Muscle of back (tissue), 11 donors: ENCODE results near the gene BSG. TPM values are rescaled to one million over a fixed set of nuclear protein-coding genes. Genes with fewer than 3 reads are reported as not detected.

Experiments
- DNase-seq, 3 donors: peaks; one replicate each; pipeline versions ENCODE4 v3.0.0 to v3.0.0-alpha.2; 2013
- polyA plus RNA-seq, 10 donors: library from polyadenylated mRNA; unstranded; fragments of 120-200 nt; gene quantifications; one replicate each; pipeline ENCODE4 v1.2.1, GENCODE V29; 2013; ENCODE audit not compliant: insufficient read length in 10 of 10

BSG gene
- polyA plus RNA-seq, 10 donors: 146 to 281 (median 195) TPM

- peak in 1 of 3 donors; percentile 0 for DNase-seq
Measured at GRCh38 chr19:538641-539428, 33.6 kb upstream of the BSG start.

- DNase-seq: no peak
Measured at GRCh38 chr19:539429-540030, 32.9 kb upstream of the BSG start.

GRCh38 chr19:540867-541637 lies 31.3 kb upstream of the BSG start:
- DNase-seq: peak in 1 of 3 donors; percentile 0

GRCh38 chr19:541699-542098 lies 30.7 kb upstream of the BSG start:
- no peak for DNase-seq

GRCh38 chr19:542173-542866 lies 30.1 kb upstream of the BSG start:
- DNase-seq: peak in 1 of 3 donors; percentile 17

GRCh38 chr19:543910-544608 lies 28.3 kb upstream of the BSG start, which contains the start of gene GZMM:
TSS of gene GZMM (plus strand) at chr19:544053. CDS start at chr19:544072, 19 bp downstream.
- DNase-seq: no peak

GRCh38 chr19:547117-547516 lies 25.3 kb upstream of the BSG start:
- peak in 1 of 3 donors; percentile 1 for DNase-seq

GRCh38 chr19:547836-548720 lies 24.3 kb upstream of the BSG start:
- DNase-seq: peak in 1 of 3 donors; percentile 7

- peak in 1 of 3 donors; percentile 7 for DNase-seq
Measured at GRCh38 chr19:548886-549830, 23.2 kb upstream of the BSG start.

- no peak for DNase-seq
Measured at GRCh38 chr19:554817-555216, 17.6 kb upstream of the BSG start.

- DNase-seq: no peak
Measured at GRCh38 chr19:555474-555808, 17.0 kb upstream of the BSG start.

- no peak for DNase-seq
Measured at GRCh38 chr19:556611-557382, 15.6 kb upstream of the BSG start.

- peak in 2 of 3 donors; percentile 22 to 49 for DNase-seq
Measured at GRCh38 chr19:558770-559439, 13.5 kb upstream of the BSG start.

GRCh38 chr19:560121-560520 lies 12.3 kb upstream of the BSG start:
- DNase-seq: no peak

- peak in 1 of 3 donors; percentile 19 for DNase-seq
Measured at GRCh38 chr19:566403-566802, 6.0 kb upstream of the BSG start.

- no peak for DNase-seq
Measured at GRCh38 chr19:566844-567243, 5.6 kb upstream of the BSG start.

GRCh38 chr19:567296-567900 lies 5.0 kb upstream of the BSG start:
- no peak for DNase-seq
